Thymus (tissue), 11 donors: ENCODE data around the gene DPPA2. TPM values are rescaled to one million over a fixed set of nuclear protein-coding genes. Genes with fewer than 3 reads are reported as not detected.

Experiments
- DNase-seq, 9 donors: peaks; one replicate each; pipeline ENCODE4 v3.0.0-alpha.2; 2013; ENCODE audit warnings: low spot score in 9 of 9, low read depth in 6 of 9, missing footprints in 1 of 9
- H3K27ac ChIP-seq, 2 donors: one replicate each; pipeline ENCODE4 v1.5.1; 2013; ENCODE audit warnings: control low read depth in 1 of 2, low read depth in 1 of 2, low read length in 1 of 2, mild to moderate bottlenecking in 1 of 2, moderate library complexity in 1 of 2
- H3K27me3 ChIP-seq, 2 donors: one replicate each; pipeline ENCODE4 v1.5.1; 2013; ENCODE audit warnings: low read length in 1 of 2; ENCODE audit not compliant: control insufficient read depth in 2 of 2, insufficient read depth in 1 of 2
- H3K36me3 ChIP-seq, 2 donors: one replicate each; pipeline ENCODE4 v1.5.1; 2013; ENCODE audit warnings: low read length in 1 of 2, mild to moderate bottlenecking in 1 of 2, moderate library complexity in 1 of 2; ENCODE audit not compliant: control insufficient read depth in 2 of 2, insufficient read depth in 2 of 2
- H3K4me1 ChIP-seq, 2 donors: one replicate each; pipeline ENCODE4 v1.5.1; 2013; ENCODE audit warnings: low read length in 2 of 2; ENCODE audit not compliant: control insufficient read depth in 2 of 2, insufficient read depth in 2 of 2
- H3K4me3 ChIP-seq, 2 donors: one replicate each; pipeline ENCODE4 v1.5.1; 2013; ENCODE audit warnings: low read length in 2 of 2, control low read depth in 1 of 2, mild to moderate bottlenecking in 1 of 2
- H3K9me3 ChIP-seq, 2 donors: one replicate each; pipeline ENCODE4 v1.5.1; 2013; ENCODE audit warnings: low read length in 1 of 2, mild to moderate bottlenecking in 1 of 2; ENCODE audit not compliant: control insufficient read depth in 2 of 2, insufficient read depth in 1 of 2
- WGBS: extraction: QIAGEN DNeasy Blood & Tissue Kit; methylation state at CpG from one replicate; pipeline ENCODE4 v1.1.7; 2013; 5-methylcytosine and 5-hydroxymethylcytosine counted together
- polyA plus RNA-seq: library from polyadenylated mRNA; stranded (reverse); fragments of 200-250 nt; gene quantifications from one replicate; pipeline ENCODE4 v1.2.3, GENCODE V29; 2013
- total RNA-seq: library from RNA; stranded (reverse); fragments of 120-200 nt; gene quantifications from one replicate; pipeline ENCODE4 v1.2.4, GENCODE V29; 2013
- donor health status: healthy.

Gene DPPA2
- total and polyA plus RNA-seq, 2 donors, result 0.14 to 0.62 TPM

DNA sequence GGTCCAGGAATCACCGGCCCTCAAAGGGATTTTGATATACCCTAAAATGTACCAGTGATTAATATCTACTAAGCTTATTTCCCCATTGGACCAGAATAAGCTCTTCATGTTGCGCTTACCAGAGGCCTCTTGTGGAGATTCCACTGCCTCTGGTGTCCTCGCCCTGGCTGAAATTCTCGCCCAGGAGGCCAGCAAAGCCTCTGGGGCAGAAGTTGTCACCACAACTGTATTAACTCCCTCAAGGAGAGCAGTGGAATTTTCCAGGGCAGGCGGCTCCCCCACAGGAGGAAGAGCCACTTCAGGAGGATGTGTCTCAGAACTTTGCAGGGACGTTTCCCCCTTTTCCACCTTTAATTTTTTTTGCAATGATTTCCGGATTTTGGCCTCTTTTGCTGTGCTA lies 14.1 kb upstream of the DPPA2 start:
- H3K27me3 ChIP-seq, result peaks cover 0 to 2% of the 10 kb centered on the region in 2 donors
- no peak overlapping the region for H3K27ac ChIP-seq
- H3K4me3 ChIP-seq, result no peak overlapping the region
- WGBS, result 98% methylated on average over 7 of the region's 7 CpGs
- DNase-seq, result no peak
- H3K4me1 ChIP-seq, result no peaks in the 10 kb centered on the region
- H3K36me3 ChIP-seq, result peaks cover 0 to 17% of the 10 kb centered on the region in 2 donors
- no peaks in the 10 kb centered on the region for H3K9me3 ChIP-seq

DNA sequence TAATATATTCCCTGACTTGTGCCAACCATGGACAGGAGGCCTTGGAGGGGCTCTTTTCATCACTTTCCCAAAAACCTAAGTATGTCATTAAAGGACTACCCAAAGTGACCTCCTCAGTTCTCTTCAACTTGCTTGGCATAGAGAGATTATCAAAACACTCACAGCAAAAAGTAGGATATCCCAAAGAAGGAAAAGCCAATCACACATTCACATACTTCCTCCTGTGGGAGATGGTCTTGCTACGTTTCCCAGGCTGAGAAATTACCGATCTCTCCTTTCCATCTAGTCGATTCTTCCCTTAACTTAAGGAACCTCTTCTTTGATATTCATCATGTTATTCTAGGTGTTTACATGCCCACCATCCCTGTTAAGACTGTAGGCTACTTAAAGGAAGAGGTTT lies 11.9 kb upstream of the DPPA2 start:
- H3K27me3 ChIP-seq, result no peaks in the 10 kb centered on the region
- peaks cover 0 to 17% of the 10 kb centered on the region in 2 donors for H3K36me3 ChIP-seq
- no peaks in the 10 kb centered on the region for H3K9me3 ChIP-seq
- DNase-seq, result no peak
- H3K4me1 ChIP-seq, result no peaks in the 10 kb centered on the region
- no peak overlapping the region for H3K27ac ChIP-seq
- 94% methylated on average over 3 of the region's 3 CpGs for WGBS
- H3K4me3 ChIP-seq, result no peak overlapping the region

DNA sequence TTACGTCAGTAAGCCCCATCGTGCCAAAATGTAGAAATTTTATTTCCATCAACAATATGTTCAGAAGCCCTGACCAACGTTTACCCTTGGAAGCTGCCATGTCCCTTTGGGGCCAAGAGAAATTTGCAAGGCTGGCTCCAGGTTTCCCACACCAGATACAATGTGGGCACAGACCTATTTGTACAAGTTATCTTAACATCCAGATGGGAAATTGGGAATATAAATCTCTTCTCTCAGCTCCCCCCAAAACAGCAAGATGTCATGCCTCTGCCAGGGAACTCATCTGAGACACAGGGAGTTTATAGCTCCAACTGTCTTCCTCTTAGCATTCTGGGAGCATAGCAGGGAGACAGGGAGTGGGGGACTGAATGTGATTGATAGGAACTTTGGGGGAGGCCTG lies 9.3 kb upstream of the DPPA2 start:
- Histone ChIP-seq H3K4me3 (no peak overlapping the region), H3K9me3 (no peaks in the 10 kb centered on the region), H3K4me1 (no peaks in the 10 kb centered on the region), H3K27ac (no peak overlapping the region), H3K36me3 (peaks cover 0 to 17% of the 10 kb centered on the region in 2 donors), H3K27me3 (no peaks in the 10 kb centered on the region)
- 96% methylated on average over 3 of the region's 3 CpGs for WGBS
- DNase-seq, result no peak

DNA sequence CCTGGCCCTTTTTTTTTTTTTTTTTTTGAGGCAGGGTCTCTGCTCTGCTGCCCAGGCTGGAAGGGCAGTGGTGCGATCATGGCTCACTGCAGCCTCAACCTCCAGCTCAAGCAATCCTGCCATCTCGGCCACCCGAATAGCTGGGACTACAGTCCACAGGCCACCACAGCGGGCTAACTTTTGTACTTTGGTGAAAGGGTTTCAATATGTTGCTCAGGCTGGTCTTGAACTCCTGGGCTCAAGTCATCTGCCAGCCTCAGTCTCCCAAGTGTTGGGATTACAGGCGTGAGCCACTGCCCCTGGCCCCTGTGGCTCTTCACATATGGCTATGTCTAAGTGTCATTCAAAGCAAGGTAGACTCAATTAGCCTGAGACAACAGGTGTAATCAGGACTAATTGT lies 8.8 kb upstream of the DPPA2 start:
- no peaks in the 10 kb centered on the region for H3K27me3 ChIP-seq
- no peak overlapping the region for H3K27ac ChIP-seq
- WGBS, result 95% methylated on average over 5 of the region's 5 CpGs
- no peaks in the 10 kb centered on the region for H3K4me1 ChIP-seq
- no peaks in the 10 kb centered on the region for H3K9me3 ChIP-seq
- no peak for DNase-seq
- H3K36me3 ChIP-seq, result peaks cover 0 to 12% of the 10 kb centered on the region in 2 donors
- no peak overlapping the region for H3K4me3 ChIP-seq

DNA sequence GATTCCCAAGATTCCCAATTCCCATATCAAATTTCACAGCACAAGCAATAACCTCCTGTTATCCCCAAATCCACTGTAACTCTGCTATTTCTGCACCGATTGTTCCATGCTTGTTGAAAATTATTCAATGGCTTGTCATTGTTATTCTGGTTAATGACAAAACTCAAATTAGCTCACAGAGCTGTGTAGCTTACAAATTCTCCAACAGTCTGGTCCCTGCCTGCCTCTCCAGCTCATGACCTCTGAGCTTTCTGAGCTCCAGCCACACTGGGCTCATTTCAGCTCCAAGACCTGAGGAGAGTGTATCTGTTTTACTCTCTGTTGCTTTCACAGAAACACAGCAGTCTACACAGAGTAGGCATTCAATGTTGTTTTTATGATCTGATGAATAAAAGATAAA lies 3.3 kb downstream of the DPPA2 start:
- H3K27me3 ChIP-seq, result no peaks in the 10 kb centered on the region
- H3K4me1 ChIP-seq, result no peaks in the 10 kb centered on the region
- H3K27ac ChIP-seq, result no peak overlapping the region
- 98% methylated on average over 1 of the region's 1 CpG for WGBS
- no peak for DNase-seq
- no peak overlapping the region for H3K4me3 ChIP-seq
- no peaks in the 10 kb centered on the region for H3K9me3 ChIP-seq
- no peaks in the 10 kb centered on the region for H3K36me3 ChIP-seq

DNA sequence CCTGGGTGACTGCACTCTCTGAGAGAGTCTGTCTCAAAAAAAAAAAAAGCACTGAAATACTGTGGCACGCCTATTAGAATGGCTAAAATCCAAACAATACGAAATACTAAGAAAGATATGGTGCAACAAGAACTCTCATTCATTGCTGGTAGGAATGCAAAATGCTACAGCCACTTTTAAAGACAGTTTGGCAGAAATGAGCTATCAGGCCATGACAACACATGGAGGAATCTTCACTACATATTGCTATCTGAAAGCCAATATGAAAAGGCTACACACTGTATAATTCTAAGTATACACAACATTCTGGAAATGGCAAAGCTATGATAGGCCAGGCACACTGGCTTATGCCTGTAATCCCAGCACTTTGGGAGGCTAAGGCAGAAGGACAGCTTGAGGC lies 18.8 kb downstream of the DPPA2 start:
- Histone ChIP-seq H3K4me1 (no peaks in the 10 kb centered on the region), H3K27ac (no peak overlapping the region), H3K27me3 (no peaks in the 10 kb centered on the region), H3K4me3 (no peak overlapping the region), H3K36me3 (no peaks in the 10 kb centered on the region), H3K9me3 (no peaks in the 10 kb centered on the region)
- WGBS, result 96% methylated on average over 2 of the region's 2 CpGs
- DNase-seq, result no peak

DNA sequence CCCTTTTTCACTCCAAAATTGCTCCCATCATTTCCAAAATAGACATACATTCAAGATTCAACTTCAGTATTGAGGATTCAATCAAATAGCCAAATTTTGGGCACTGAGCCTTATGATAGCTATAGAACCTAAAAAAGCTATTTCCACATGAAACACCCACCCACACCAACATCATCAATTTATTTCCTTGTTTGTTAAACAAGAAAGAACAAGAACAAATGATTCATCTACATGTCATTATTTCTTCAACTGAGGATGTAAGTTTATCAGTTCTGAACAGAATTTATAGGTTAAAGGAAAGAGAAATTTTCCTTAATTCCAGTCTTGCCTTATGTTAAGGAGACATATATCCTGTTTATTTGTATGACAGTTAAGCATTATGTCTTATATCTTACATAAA lies 32.2 kb downstream of the DPPA2 start:
- Histone ChIP-seq H3K27ac (no peak overlapping the region), H3K36me3 (no peaks in the 10 kb centered on the region), H3K4me3 (no peak overlapping the region), H3K27me3 (no peaks in the 10 kb centered on the region), H3K9me3 (no peaks in the 10 kb centered on the region), H3K4me1 (no peaks in the 10 kb centered on the region)
- DNase-seq, result no peak

DNA sequence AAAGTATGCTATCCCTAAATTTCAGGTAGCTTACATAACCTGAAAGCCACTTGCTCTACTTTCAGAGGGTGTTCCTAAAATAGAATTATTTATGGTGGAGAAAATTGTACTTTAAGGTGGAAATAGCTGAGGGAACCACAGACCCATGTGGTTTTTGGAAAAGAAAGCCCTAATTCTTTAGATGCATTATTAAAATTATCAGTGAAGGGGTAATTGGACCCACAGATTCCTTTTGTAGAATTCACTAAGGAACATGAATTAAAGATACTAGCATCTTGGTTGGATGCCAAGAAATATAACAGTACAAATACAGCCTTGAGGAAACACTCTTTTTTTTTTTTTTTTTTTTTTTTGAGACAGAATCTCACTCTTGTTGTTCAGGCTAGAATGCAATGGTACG lies 37.8 kb downstream of the DPPA2 start:
- Histone ChIP-seq H3K4me3 (no peak overlapping the region), H3K36me3 (no peaks in the 10 kb centered on the region), H3K4me1 (no peaks in the 10 kb centered on the region), H3K27ac (no peak overlapping the region), H3K27me3 (no peaks in the 10 kb centered on the region), H3K9me3 (no peaks in the 10 kb centered on the region)
- no peak for DNase-seq
- WGBS, result 93% methylated on average over 1 of the region's 1 CpG

DNA sequence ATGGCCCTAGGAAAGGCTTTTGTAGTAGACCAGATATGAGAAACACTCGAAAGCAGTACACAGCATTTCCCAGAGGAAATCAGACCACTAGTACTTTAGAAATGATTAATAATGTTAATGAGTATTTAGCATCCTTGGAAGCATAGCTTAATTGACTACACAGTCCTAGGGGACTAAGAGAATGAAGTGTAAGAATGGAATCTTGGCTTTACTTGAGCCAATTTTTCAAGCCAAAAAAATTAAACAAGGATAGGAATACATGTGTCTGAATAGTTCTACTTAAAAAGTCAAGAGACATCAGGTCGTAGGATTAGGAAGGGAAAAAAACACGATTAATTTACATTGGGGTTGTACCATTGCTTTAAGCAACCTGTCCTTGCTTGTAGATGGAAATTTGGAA lies 38.2 kb downstream of the DPPA2 start:
- no peak overlapping the region for H3K27ac ChIP-seq
- no peaks in the 10 kb centered on the region for H3K4me1 ChIP-seq
- no peaks in the 10 kb centered on the region for H3K27me3 ChIP-seq
- DNase-seq, result no peak
- H3K9me3 ChIP-seq, result no peaks in the 10 kb centered on the region
- H3K4me3 ChIP-seq, result no peak overlapping the region
- WGBS, result 81% methylated on average over 3 of the region's 3 CpGs
- H3K36me3 ChIP-seq, result no peaks in the 10 kb centered on the region

DNA sequence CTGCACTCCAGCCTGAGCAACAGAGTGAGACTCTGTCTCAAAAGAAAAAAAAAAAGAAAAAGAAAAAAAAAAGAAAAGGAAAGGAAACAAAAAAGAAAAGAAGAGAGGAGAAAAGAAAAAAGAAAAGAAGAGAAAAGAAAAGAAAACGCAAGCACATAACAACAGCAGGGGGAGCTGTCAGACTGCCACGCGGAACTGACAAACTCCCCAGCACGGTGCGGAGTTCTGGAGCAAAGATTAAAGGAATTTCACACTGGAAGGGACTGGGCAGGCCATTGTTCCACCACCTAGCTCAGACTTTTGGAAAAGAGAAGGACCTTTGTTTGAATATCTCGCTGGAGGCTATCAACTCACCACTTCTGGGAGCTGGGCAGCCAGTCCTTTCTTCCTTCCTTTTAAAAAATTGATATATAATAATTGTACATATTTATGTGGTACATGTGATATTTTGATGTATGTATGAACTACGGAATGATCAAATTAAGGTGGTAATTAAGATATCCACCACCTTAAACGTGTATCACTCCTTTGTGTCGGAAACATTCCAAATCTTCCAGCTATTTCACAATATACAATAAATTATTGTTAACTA lies 40.5 kb downstream of the DPPA2 start:
- Histone ChIP-seq H3K4me3 (no peak overlapping the region), H3K27me3 (no peaks in the 10 kb centered on the region), H3K27ac (no peak overlapping the region), H3K36me3 (no peaks in the 10 kb centered on the region), H3K9me3 (no peaks in the 10 kb centered on the region), H3K4me1 (no peaks in the 10 kb centered on the region)
- 30% methylated on average over 9 of the region's 9 CpGs for WGBS
- DNase-seq, result peak in 5 of 9 donors; percentile 6 to 38 (median 8)
